Stimulated activated CD8-positive, alpha-beta memory T cell treated with anti-CD3 and anti-CD28 coated beads, Interleukin-7, amount 100 ng/mL, for 24 hours (primary cell): ENCODE measurements around the gene NOX3.
"Not testable (repeated sequence)": the region's sequence is repeated elsewhere in the genome, so short reads cannot be mapped to it uniquely, and the experiment has no call there.

Source experiments
- DNase-seq: peaks from one replicate; pipeline ENCODE4 v3.0.0-alpha.2; 2020; ENCODE audit warnings: low read depth

The NOX3 gene

GRCh38 chr6:155364844-155365437 is 90.7 kb downstream of the NOX3 start:
- no peak for DNase-seq

- DNase-seq, result not testable (repeated sequence)
These were observed 91.6 kb downstream of the NOX3 start for GRCh38 chr6:155364021-155364420.

- DNase-seq, result not testable (repeated sequence)
These were observed 92.5 kb downstream of the NOX3 start for GRCh38 chr6:155362968-155363632.

GRCh38 chr6:155354167-155354566 is 101.5 kb downstream of the NOX3 start:
- no peak for DNase-seq

- no peak for DNase-seq
These were observed 102.8 kb downstream of the NOX3 start for GRCh38 chr6:155352811-155353210.

- no peak for DNase-seq
These were observed 103.6 kb downstream of the NOX3 start for GRCh38 chr6:155352130-155352420.

- no peak for DNase-seq
These were observed 104.1 kb downstream of the NOX3 start for GRCh38 chr6:155351273-155352129.

GRCh38 chr6:155349956-155350355 is 105.7 kb downstream of the NOX3 start:
- no peak for DNase-seq

- no peak for DNase-seq
These were observed 106.5 kb downstream of the NOX3 start for GRCh38 chr6:155349129-155349528.

- no peak for DNase-seq
These were observed 107.8 kb downstream of the NOX3 start for GRCh38 chr6:155347800-155348199.

GRCh38 chr6:155346957-155347356 is 108.7 kb downstream of the NOX3 start:
- DNase-seq, result no peak
